ENCODE measurements around the gene TNFRSF4.
"Not testable (repeated sequence)": the region's sequence is repeated elsewhere in the genome, so short reads cannot be mapped to it uniquely, and the experiment has no call there.

TNFRSF4 gene

GRCh38 chr1:1182491-1183220 lies 31.3 kb downstream of the TNFRSF4 start:
- no peak for DNase-seq (ENCODE audit: low read depth)

GRCh38 chr1:1181938-1182410 lies 32.0 kb downstream of the TNFRSF4 start:
- DNase-seq (ENCODE audit: low read depth), result no peak

- DNase-seq (ENCODE audit: low read depth), result no peak
These were observed 32.6 kb downstream of the TNFRSF4 start for GRCh38 chr1:1181129-1181937.

GRCh38 chr1:1179983-1180861 lies 33.7 kb downstream of the TNFRSF4 start:
- DNase-seq (ENCODE audit: low read depth), result no peak

DNA sequence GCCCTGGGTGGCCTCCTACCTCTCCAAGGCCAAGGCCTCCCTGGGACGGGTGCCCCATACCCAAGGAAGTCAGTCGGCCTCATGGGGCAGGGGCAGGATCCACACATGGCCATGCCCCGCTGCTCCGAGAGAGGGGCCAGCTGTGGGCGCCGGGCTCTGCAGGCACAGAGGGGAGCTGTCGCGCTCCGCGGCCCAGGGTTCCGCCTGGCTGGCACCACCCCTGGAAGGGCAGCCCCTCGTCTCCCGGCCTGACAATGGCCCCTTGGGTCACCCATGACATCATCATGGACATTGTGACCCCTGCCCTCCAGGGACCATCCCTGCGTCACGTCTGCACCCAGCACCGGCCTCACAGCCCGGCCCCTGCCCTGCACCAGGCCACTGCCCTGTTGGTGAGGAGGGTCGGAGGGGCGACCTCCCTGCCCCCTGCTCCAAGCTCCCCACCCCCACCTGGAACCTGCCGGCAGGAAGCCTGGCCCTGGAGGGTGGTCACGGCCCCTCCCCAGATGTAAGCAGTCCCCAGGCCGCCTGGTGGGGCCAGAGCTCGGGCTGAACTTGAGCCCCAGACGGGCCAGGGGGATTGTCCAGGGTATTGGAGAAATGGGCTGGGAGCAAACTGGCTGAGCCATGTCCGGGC lies 34.5 kb downstream of the TNFRSF4 start:
- DNase-seq (ENCODE audit: low read depth), result no peak

GRCh38 chr1:1178794-1179331 lies 35.1 kb downstream of the TNFRSF4 start:
- no peak for DNase-seq (ENCODE audit: low read depth)

GRCh38 chr1:1177452-1178206 lies 36.3 kb downstream of the TNFRSF4 start:
- no peak for DNase-seq (ENCODE audit: low read depth)

DNA sequence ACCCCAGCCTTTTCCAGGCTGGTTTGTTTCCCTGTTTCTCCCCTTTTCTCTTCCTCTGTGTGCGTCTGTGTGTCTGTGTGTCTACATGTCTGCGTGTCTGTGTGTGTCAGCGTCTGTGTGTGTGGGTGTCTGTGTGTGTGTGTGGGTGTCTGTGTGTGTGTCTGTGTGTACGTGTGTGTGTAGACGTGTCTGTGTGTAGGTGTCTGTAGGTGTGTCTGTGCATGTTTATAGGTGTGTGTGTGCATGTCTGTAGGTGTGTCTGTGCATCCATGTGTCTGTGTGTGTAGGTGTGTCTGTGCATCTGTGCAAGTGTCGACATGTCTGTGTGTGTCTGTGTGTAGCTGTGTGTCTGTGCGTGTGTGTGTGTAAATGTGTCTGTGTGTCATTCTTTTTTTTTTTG lies 37.0 kb downstream of the TNFRSF4 start:
- no peak for DNase-seq (ENCODE audit: low read depth)

DNA sequence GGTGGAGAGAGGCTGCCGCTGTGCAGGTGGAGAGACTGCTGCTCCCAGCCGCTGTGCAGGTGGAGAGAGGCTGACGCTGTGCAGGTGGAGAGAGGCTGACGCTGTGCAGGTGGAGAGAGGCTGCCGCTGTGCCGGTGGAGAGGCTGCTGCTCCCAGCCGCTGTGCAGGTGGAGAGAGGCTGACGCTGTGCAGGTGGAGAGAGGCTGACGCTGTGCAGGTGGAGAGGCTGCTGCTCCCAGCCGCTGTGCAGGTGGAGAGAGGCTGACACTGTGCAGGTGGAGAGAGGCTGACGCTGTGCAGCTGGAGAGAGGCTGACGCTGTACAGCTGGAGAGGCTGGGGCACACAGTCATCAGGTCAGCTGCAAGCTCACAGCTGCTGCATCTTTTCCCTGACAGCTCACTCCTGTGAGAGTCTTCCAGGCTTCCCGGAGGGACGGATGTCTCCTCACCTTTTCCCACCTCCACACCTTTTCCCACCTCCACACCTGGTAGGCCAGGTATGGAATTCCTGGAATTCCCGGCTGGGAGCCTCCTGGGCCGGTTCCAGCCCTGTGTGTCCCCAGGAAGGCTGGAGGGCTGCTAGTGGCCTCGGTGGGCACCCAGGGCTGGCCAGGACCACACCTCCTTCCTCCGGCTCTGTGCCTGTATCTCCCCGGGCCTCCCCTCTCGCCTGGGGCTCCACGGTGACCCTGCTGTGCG lies 37.7 kb downstream of the TNFRSF4 start:
- not testable (repeated sequence) for DNase-seq (ENCODE audit: low read depth)

DNA sequence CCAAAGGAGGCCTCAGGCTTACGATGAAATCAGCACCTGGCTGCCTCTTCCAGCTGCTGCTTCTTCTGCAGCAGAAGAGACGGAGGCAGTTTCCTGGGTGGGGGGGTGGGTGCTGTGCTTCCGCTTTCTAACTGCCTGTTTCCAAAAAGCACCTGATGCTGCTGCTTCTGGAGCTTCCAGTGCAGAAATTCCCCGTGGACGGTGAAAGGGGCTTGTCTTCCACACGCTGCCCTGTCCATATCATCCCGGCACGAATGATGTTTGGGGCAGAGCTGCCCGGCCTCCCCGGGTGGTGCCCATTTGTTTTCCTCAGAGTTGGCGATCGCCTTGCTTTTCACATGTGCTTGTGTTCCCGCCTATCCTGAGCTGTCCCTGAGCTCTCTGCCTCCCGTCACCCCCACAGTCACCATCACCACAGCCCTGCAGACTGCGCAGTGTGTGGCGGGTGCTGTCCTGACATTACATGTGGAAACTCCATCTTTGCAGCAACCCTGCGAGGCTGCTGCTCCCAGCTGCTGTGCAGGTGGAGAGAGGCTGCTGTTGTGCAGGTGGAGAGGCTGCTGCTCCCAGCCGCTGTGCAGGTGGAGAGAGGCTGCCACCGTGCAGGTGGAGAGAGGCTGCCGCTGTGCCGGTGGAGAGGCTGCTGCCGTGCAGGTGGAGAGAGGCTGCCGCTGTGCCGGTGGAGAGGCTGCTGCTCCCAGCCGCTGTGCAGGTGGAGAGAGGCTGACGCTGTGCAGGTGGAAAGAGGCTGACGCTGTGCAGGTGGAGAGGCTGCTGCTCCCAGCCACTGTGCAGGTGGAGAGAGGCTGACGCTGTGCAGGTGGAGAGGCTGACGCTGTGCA lies 38.5 kb downstream of the TNFRSF4 start:
- no peak for DNase-seq (ENCODE audit: low read depth)

- DNase-seq (ENCODE audit: low read depth), result peak; percentile 24
These were observed 40.0 kb downstream of the TNFRSF4 start, which contains the start of gene TTLL10 for GRCh38 chr1:1173793-1174415. Gene TTLL10, plus strand, starts transcription at chr1:1173880. Its CDS starts 5,336 bp downstream, at chr1:1179216.

- no peak for DNase-seq (ENCODE audit: low read depth)
These were observed 40.7 kb downstream of the TNFRSF4 start for GRCh38 chr1:1173061-1173792.

- no peak for DNase-seq (ENCODE audit: low read depth)
These were observed 42.2 kb downstream of the TNFRSF4 start for GRCh38 chr1:1171546-1172340.

- no peak for DNase-seq (ENCODE audit: low read depth)
These were observed 42.8 kb downstream of the TNFRSF4 start for GRCh38 chr1:1171161-1171545.

GRCh38 chr1:1170215-1171091 lies 43.5 kb downstream of the TNFRSF4 start:
- DNase-seq (ENCODE audit: low read depth), result no peak
